DMS 273 (cell line): Measurements from ENCODE around the gene SCD.
"Not testable (repeated sequence)": the region's sequence is repeated elsewhere in the genome, so short reads cannot be mapped to it uniquely, and the experiment has no call there.

Source experiments
- DNase-seq: peaks from one replicate; lab custom pipeline; 2025; ENCODE audit not compliant: unreplicated experiment; lab: John Stamatoyannopoulos, UW

SCD gene

GRCh38 chr10:100346765-100347567, at the start of gene SCD:
TSS of gene SCD (plus strand) at chr10:100347233. CDS start at chr10:100347505, 272 bp downstream.
- DNase-seq: peak; percentile 97

GRCh38 chr10:100297242-100297641, 49.8 kb upstream of the SCD start:
- no peak for DNase-seq

- not testable (repeated sequence) for DNase-seq
Observed at GRCh38 chr10:100301123-100301522, 45.9 kb upstream of the SCD start.

GRCh38 chr10:100303724-100304319, 43.2 kb upstream of the SCD start:
- DNase-seq: peak; percentile 52

GRCh38 chr10:100304414-100304813, 42.6 kb upstream of the SCD start:
- DNase-seq: no peak

GRCh38 chr10:100306861-100307260, 40.2 kb upstream of the SCD start:
- DNase-seq: no peak

GRCh38 chr10:100307684-100308083, 39.3 kb upstream of the SCD start:
- DNase-seq: no peak

- DNase-seq: no peak
Observed at GRCh38 chr10:100311298-100311697, 35.7 kb upstream of the SCD start.

GRCh38 chr10:100315615-100316014, 31.4 kb upstream of the SCD start:
- no peak for DNase-seq

- no peak for DNase-seq
Observed at GRCh38 chr10:100318207-100318606, 28.8 kb upstream of the SCD start.

GRCh38 chr10:100319707-100320402, 27.2 kb upstream of the SCD start:
- DNase-seq: no peak

GRCh38 chr10:100325158-100325557, 21.9 kb upstream of the SCD start:
- no peak for DNase-seq

- DNase-seq: peak; percentile 78
Observed at GRCh38 chr10:100327007-100327717, 19.9 kb upstream of the SCD start.

GRCh38 chr10:100327718-100328009, 19.4 kb upstream of the SCD start:
- no peak for DNase-seq

- DNase-seq: no peak
Observed at GRCh38 chr10:100328198-100328597, 18.8 kb upstream of the SCD start.

- no peak for DNase-seq
Observed at GRCh38 chr10:100330079-100330478, 17.0 kb upstream of the SCD start, which contains the start of gene PKD2L1. TSS of gene PKD2L1 (minus strand) at chr10:100330228. CDS start at chr10:100330103, 125 bp downstream.

- DNase-seq: no peak
Observed at GRCh38 chr10:100333106-100333505, 13.9 kb upstream of the SCD start.

- DNase-seq: no peak
Observed at GRCh38 chr10:100333661-100334440, 13.2 kb upstream of the SCD start.

- no peak for DNase-seq
Observed at GRCh38 chr10:100334762-100335161, 12.3 kb upstream of the SCD start.

GRCh38 chr10:100338434-100339036, 8.5 kb upstream of the SCD start:
- DNase-seq: peak; percentile 75
